GM19324 (cell line): ENCODE data around the gene MAP3K21.

ENCODE experiments used
- ATAC-seq: cut with Tn5 transposase; IDR thresholded peaks from one replicate; pipeline ENCODE4 v1.9.1; 2021; ENCODE audit warnings: mild to moderate bottlenecking, moderate library complexity; ENCODE audit not compliant: unreplicated experiment, low FRiP score

MAP3K21 gene

DNA sequence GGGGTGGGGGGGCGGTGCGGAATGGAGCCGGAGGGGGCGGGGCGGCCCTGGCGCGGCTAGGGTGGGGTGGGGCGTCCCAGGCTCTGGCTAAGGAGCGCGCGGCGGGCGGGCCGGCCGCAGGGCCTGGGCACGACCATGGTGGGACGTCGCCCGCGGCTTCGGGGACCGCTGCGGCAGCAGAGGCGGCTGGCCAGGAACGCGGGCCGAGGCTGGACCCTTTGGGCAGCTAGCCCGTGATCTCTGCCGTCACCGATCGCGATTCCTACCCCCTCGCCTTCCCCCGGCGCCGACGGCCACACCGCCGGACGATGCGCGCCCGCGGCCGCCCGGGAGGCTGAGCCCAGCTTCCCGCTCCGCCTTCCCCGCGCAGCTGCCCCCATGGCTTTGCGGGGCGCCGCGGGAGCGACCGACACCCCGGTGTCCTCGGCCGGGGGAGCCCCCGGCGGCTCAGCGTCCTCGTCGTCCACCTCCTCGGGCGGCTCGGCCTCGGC is at the start of gene MAP3K21:
TSS of gene MAP3K21 (plus strand) at position 74 of the 491 bp plus-strand sequence. CDS start at position 379, 305 bp downstream.
- ATAC-seq: peak; percentile 56

- no peak for ATAC-seq
Measured at GRCh38 chr1:233278631-233279030, 48.9 kb upstream of the MAP3K21 start.

- no peak for ATAC-seq
Measured at GRCh38 chr1:233279971-233280370, 47.6 kb upstream of the MAP3K21 start.

GRCh38 chr1:233281711-233282581 is 45.6 kb upstream of the MAP3K21 start:
- ATAC-seq: peak; percentile 91

DNA sequence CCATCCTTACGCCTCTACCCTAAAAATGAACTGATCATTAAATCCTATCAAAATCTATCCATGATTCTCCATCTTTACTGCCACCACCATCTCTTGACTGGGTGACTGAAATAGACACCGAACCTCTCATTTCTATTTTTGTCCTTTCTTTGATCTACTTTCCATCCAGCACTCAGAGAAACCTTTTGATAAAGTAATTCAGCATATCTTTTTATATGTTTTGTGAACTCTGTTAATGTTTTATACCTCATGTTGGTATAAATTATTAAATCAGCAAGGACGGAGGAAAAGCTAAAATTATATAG is 45.0 kb upstream of the MAP3K21 start:
- ATAC-seq: no peak

DNA sequence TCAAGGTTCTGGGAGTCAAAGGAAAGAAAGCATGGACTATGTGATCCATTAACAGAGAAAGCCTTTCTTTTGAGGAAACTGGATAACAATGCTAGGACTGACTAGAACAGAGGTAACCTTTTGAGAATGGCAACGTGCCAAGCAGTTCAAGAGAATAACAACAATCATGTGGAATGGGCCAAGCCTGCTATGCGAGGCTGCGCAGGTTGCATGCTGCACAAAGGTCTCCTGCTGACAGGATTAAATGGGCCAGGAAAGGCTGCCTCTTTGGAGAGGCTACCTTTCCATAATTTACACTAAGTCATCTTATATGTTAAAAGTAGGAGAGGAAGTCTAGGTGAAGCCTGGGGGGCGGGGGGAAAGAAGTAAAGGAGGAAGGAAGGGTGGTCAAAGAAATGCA is 37.8 kb upstream of the MAP3K21 start:
- no peak for ATAC-seq

- no peak for ATAC-seq
Measured at GRCh38 chr1:233290396-233291034, 37.0 kb upstream of the MAP3K21 start.

- ATAC-seq: no peak
Measured at GRCh38 chr1:233293556-233294446, 33.7 kb upstream of the MAP3K21 start.

- ATAC-seq: peak; percentile 22
Measured at GRCh38 chr1:233294913-233295236, 32.6 kb upstream of the MAP3K21 start.

- ATAC-seq: peak; percentile 95
Measured at GRCh38 chr1:233295237-233295974, 32.1 kb upstream of the MAP3K21 start, which contains the start of gene PCNX2. TSS of gene PCNX2 (minus strand) at chr1:233295725. CDS start at chr1:233295478, 247 bp downstream.

DNA sequence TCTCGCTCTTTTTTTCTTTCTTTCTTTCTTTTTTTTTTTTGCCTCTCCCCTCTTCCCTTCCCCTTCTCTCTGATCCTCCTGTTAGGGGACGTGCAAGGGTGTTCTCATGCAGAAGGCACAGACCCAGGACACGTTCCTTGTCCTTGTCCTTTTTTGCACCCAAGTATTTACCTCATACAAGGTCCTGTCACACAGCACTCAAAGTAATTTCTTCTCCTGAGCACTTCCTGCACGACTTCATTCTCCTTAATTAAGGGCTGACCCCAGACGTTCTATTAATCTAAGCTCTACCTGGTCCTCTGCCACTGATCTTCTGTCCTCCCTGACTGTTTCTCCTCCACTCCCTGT is 31.6 kb upstream of the MAP3K21 start:
- ATAC-seq: no peak

DNA sequence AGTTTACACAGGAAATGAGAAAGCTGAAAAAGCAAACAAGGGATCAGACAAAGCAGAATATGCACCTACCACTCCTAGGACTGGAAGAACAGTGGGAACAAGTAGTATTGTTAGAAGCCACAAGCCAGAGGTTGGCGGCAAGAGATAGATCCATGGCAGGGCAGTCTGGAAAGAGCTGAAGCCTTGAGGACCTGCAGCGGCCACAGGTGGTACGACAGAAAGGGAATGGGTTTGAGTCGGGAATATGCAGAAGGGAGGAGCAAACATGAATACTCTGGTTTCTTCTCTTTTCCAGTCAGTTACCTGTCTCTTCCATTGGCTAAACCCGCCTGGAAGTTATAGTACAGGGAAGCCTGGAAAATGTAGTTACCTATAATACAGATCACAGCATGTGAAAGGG is 28.1 kb upstream of the MAP3K21 start:
- no peak for ATAC-seq

- no peak for ATAC-seq
Measured at GRCh38 chr1:233300326-233300725, 27.2 kb upstream of the MAP3K21 start.

GRCh38 chr1:233304489-233305102 is 22.9 kb upstream of the MAP3K21 start:
- no peak for ATAC-seq

GRCh38 chr1:233313434-233314155 is 13.9 kb upstream of the MAP3K21 start:
- ATAC-seq: no peak

- ATAC-seq: no peak
Measured at GRCh38 chr1:233315718-233316301, 11.7 kb upstream of the MAP3K21 start.

GRCh38 chr1:233316473-233316872 is 11.1 kb upstream of the MAP3K21 start:
- no peak for ATAC-seq

DNA sequence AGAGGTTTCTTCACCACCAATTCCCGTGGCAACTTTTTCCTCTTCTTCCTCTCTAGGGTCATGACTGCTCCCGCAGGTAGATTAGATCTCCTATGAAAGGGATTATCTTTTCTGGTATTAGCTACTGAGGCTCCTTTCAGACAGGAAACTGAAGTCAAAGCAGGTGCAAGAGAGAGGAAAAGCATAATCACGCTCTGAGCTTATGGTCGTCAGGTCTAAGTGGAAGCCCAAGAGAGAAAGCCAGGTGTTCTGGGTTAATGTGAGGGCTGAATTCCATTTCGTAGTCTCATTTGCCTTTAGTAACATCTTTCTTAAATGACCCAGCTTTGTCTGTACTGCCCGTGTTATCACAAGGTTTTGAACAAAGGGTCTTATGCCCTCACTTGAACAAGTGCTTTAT is 8.3 kb upstream of the MAP3K21 start:
- no peak for ATAC-seq

- ATAC-seq: no peak
Measured at GRCh38 chr1:233320023-233320422, 7.5 kb upstream of the MAP3K21 start.
